Loucy (cell line): ENCODE measurements around the gene TRPV6.

Experiments
- EZH2phosphoT487 ChIP-seq: fragments of 200-600 bp; IDR thresholded peaks from 2 replicates; pipeline ENCODE4 v1.6.1; 2018; ENCODE audit warnings: antibody characterized with exemption, mild to moderate bottlenecking, moderate library complexity, borderline replicate concordance
- TF ChIP-seq, protein P1 (sequence below): fragments of 200-600 bp; sonication (generic); conservative IDR thresholded peaks from 2 replicates; pipeline ENCODE4 v1.5.1; 2014; ENCODE audit warnings: mild to moderate bottlenecking, antibody characterized with exemption, low read length

DNA sequence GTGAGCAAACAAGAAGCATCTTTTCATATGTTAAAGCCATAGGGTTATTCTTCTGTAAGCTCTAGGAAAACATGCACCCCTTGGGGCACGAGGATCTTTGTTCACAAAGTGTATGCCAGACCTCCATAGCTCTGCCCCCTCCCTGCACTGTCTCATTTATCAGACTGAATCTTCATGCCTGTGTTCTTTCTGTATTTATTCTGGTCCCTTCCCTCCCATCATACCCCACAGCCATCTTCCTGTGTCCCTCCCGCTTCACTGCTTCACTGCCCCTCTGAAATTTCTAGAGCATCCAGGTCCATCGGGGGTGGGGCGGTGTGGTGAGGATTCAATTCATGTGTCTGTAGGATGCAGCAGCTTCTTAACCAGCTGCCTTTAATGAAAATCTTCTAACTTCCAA lies 23.2 kb downstream of the TRPV6 start:
- TF ChIP-seq, protein P1, sequence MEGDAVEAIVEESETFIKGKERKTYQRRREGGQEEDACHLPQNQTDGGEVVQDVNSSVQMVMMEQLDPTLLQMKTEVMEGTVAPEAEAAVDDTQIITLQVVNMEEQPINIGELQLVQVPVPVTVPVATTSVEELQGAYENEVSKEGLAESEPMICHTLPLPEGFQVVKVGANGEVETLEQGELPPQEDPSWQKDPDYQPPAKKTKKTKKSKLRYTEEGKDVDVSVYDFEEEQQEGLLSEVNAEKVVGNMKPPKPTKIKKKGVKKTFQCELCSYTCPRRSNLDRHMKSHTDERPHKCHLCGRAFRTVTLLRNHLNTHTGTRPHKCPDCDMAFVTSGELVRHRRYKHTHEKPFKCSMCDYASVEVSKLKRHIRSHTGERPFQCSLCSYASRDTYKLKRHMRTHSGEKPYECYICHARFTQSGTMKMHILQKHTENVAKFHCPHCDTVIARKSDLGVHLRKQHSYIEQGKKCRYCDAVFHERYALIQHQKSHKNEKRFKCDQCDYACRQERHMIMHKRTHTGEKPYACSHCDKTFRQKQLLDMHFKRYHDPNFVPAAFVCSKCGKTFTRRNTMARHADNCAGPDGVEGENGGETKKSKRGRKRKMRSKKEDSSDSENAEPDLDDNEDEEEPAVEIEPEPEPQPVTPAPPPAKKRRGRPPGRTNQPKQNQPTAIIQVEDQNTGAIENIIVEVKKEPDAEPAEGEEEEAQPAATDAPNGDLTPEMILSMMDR = no peak
- no peak for TF ChIP-seq EZH2phosphoT487
